Measurements from ENCODE around the gene TBC1D5.

The TBC1D5 gene

DNA sequence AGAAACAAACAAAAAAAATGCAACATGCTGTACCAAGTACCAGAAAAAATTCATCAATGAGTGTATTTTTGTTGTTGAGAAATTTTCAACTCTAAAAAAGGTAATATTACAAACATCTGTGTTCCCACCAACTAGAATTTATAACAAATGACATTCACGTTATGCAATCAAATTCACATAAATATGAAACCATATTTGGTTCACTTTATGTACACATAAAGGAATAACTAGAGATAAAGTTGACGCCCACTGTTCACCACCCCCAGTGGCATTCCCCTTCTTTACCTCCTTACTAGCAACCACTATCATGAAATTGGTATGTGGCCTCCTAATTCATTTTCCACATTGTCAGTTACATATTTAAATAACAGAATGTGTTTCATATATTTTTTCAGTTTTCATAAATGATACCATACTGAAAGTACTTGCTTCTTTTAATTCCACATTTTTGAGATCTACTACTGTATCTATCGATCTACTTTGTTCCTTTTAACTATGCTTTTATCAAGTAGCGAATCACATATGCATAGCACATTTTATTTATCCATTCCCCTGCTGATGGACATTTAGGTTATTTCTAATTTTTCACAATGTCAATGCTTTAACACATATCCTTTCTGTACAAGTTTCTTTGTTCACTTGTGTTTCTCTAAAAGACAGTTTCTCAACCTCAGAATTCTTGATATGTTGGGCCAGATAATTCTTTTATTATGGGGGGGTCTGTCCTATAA is 34.5 kb downstream of the TBC1D5 start:
- TF ChIP-seq SIN3A (IDR thresholded peaks at IDR 0.05; ENCODE audit: borderline replicate concordance, insufficient read depth, low read length) (no peak), TAF1 (IDR thresholded peaks at IDR 0.05; ENCODE audit: borderline replicate concordance, insufficient read depth, low read length) (no peak)

DNA sequence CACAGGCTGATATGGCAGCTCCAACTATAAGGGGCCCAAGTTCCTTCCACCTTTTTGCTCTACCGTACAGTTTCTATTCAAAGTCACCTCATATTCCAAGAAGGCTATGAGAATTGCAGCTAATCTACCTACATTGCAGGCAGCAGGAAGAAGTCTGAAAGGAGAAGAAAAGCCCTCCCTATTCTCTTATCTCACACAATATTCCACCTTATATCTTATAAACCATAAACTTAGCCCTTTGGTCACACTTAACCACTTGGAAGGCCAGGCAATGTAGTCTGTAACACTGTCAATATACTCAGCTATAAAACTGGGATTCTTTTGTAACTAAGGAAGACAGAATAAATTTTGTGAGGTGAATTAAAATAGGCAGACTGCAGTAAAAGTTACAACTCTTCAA is 54.9 kb downstream of the TBC1D5 start:
- TF ChIP-seq SIN3A (IDR thresholded peaks at IDR 0.05; ENCODE audit: borderline replicate concordance, insufficient read depth, low read length) (no peak), TAF1 (IDR thresholded peaks at IDR 0.05; ENCODE audit: borderline replicate concordance, insufficient read depth, low read length) (no peak), FOXP2 (optimal IDR thresholded peaks at IDR 0.05; ENCODE audit: borderline replicate concordance, extremely low read depth, extremely low read length, insufficient read depth) (no peak), POLR2AphosphoS5 (IDR thresholded peaks at IDR 0.05; ENCODE audit: low read depth, low read length) (no peak)
- TF ChIP-seq, protein P1, sequence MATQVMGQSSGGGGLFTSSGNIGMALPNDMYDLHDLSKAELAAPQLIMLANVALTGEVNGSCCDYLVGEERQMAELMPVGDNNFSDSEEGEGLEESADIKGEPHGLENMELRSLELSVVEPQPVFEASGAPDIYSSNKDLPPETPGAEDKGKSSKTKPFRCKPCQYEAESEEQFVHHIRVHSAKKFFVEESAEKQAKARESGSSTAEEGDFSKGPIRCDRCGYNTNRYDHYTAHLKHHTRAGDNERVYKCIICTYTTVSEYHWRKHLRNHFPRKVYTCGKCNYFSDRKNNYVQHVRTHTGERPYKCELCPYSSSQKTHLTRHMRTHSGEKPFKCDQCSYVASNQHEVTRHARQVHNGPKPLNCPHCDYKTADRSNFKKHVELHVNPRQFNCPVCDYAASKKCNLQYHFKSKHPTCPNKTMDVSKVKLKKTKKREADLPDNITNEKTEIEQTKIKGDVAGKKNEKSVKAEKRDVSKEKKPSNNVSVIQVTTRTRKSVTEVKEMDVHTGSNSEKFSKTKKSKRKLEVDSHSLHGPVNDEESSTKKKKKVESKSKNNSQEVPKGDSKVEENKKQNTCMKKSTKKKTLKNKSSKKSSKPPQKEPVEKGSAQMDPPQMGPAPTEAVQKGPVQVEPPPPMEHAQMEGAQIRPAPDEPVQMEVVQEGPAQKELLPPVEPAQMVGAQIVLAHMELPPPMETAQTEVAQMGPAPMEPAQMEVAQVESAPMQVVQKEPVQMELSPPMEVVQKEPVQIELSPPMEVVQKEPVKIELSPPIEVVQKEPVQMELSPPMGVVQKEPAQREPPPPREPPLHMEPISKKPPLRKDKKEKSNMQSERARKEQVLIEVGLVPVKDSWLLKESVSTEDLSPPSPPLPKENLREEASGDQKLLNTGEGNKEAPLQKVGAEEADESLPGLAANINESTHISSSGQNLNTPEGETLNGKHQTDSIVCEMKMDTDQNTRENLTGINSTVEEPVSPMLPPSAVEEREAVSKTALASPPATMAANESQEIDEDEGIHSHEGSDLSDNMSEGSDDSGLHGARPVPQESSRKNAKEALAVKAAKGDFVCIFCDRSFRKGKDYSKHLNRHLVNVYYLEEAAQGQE (IDR thresholded peaks at IDR 0.05; ENCODE audit: insufficient read depth in 1 of 2, low read depth in 2 of 2, low read length in 2 of 2): no peak

DNA sequence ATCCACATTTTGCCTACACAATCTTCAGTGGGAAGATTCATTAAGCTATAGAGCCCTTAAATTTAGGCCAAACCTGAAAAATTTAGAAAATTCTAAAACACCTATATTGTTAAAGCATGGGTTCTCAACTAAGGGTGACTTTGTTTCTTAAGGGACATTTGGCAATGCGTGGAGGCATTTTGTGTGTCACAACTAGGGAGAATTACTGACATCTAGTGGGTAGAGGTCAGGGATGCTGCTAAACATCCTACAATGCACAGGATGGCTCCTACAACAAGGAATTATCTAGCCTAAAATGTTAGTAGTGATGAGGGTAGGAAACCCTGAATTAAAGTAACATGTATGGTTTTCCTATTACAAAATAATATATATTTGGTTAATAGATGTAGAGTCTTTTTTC is 55.8 kb downstream of the TBC1D5 start:
- TF ChIP-seq SIN3A (IDR thresholded peaks at IDR 0.05; ENCODE audit: borderline replicate concordance, insufficient read depth, low read length): no peak
- no peak for TF ChIP-seq POLR2AphosphoS5 (IDR thresholded peaks at IDR 0.05; ENCODE audit: low read depth, low read length)
- no peak for TF ChIP-seq FOXP2 (optimal IDR thresholded peaks at IDR 0.05; ENCODE audit: borderline replicate concordance, extremely low read depth, extremely low read length, insufficient read depth)
- TF ChIP-seq, protein P1 (IDR thresholded peaks at IDR 0.05; ENCODE audit: insufficient read depth in 1 of 2, low read depth in 2 of 2, low read length in 2 of 2): no peak
- TF ChIP-seq TAF1 (IDR thresholded peaks at IDR 0.05; ENCODE audit: borderline replicate concordance, insufficient read depth, low read length): no peak

DNA sequence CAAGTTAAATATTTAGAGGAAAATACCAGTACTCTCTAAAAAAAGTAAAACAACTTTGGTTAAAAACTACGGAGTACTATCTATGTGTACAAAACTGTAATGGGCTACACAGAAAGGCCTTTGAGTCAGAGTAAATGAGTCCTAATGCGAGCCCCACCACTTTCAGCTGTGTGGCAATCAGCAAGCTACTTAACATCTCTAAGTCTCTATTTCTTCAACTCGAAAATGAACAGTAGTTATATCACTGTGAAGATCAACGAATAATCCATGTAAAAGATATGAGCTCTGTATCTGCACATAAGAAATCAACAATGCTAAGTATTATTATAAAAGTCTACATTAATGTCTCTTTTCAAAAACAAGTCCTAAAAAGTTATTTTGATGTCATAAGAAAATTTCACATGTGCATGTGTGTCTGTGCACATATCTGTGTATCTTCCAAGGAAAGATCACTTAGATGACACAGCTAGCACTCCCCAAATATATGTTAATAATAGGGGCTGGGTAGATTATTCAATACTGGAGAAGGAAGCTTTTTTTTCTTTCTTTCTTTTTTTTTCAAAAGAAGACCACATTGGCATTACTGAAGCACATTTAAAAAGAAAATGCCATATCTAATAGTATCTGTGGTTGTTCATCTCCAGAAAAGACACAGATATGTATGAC is 58.8 kb downstream of the TBC1D5 start:
- TF ChIP-seq POLR2AphosphoS5 (IDR thresholded peaks at IDR 0.05; ENCODE audit: low read depth, low read length): no peak
- TF ChIP-seq, protein P1 (IDR thresholded peaks at IDR 0.05; ENCODE audit: insufficient read depth in 1 of 2, low read depth in 2 of 2, low read length in 2 of 2): no peak
- no peak for TF ChIP-seq SIN3A (IDR thresholded peaks at IDR 0.05; ENCODE audit: borderline replicate concordance, insufficient read depth, low read length)
- TF ChIP-seq FOXP2 (optimal IDR thresholded peaks at IDR 0.05; ENCODE audit: borderline replicate concordance, extremely low read depth, extremely low read length, insufficient read depth): no peak
- no peak for TF ChIP-seq TAF1 (IDR thresholded peaks at IDR 0.05; ENCODE audit: borderline replicate concordance, insufficient read depth, low read length)

DNA sequence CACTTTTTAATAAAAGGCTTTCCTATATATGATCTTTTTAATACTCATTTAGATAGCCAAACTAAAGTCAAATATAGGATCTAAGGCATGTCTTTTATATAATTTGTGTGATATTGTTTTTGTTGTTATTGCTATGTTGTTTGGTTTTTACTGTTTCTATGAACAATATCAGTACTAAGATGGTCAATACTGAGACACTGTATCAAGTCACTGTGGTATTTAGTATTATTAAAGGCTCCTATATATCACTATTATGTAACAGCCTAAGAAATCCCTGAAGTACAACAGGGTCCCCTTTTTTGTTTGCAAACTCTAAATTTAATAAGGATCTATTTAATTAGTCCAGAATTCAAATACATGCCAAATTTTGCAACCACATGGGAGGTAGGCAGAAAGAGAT is 61.9 kb downstream of the TBC1D5 start:
- TF ChIP-seq SIN3A (IDR thresholded peaks at IDR 0.05; ENCODE audit: borderline replicate concordance, insufficient read depth, low read length) (no peak), POLR2AphosphoS5 (IDR thresholded peaks at IDR 0.05; ENCODE audit: low read depth, low read length) (no peak), FOXP2 (optimal IDR thresholded peaks at IDR 0.05; ENCODE audit: borderline replicate concordance, extremely low read depth, extremely low read length, insufficient read depth) (no peak)
- TF ChIP-seq, protein P1 (IDR thresholded peaks at IDR 0.05; ENCODE audit: insufficient read depth in 1 of 2, low read depth in 2 of 2, low read length in 2 of 2): no peak

Data from PFSK-1 (cell line).